Measurements from ENCODE around the gene SELENOK. TPM values are rescaled to one million over a fixed set of nuclear protein-coding genes. Genes with fewer than 3 reads are reported as not detected.
A peak's percentile ranks its signal among the peaks of the same experiment; 100 is the strongest.

Gene SELENOK
- 20.3 and 37.0 TPM in 2 replicates for polyA plus RNA-seq (2011; rRNA removed)
- polyA minus RNA-seq (2011; rRNA and poly(A)+ RNA removed) = 4.4 and 5.5 TPM in 2 replicates

DNA sequence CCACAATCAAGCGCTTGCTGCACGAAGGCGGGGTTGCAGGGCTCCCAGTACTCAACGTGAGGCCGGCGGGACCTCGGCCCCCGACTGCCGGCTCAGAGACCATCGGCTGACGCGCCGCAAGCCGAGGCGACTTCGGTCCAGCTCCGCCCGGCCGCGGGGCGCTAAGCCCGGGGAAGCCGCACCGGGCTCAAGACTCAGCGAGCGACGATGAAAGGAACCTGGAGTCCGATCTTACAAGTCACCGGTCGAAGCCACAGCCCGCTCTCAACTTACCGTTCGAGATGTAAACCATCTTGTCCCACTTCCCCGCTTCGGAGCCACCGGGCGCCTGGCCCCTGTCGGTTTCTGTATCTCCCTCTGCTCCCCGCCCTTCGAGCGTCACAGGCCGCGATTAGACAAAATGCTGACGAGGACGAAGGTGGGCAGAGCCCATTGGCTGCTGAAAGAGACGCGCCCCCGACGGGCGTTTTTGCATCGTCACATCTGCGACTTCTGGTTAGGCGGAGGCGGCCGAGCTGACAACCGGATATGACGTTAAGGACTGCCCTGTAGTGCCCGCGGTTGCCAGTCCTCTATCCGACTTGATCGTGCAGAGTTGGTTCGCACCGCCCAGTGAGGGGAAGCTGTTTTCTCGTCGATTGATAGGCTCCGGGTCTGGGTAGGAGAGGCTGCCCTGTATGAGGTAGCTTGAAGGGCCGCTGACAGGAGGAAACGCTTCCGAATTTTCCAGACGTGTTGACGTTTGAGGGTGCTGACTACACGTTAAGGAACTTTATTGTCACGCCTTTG, at the start of gene SELENOK:
SELENOK (minus strand) TSS at position 363 of the 789 bp plus-strand sequence.
- H3K36me3 ChIP-seq (ENCODE audit: control insufficient read depth, insufficient read depth, low read length) = no peaks in the 10 kb centered on the region
- H3K27me3 ChIP-seq (ENCODE audit: control insufficient read depth, insufficient read depth, low read length) = peaks cover 4% of the 10 kb centered on the region; the same call in 1 of the 2 replicates
- ChIA-PET CTCF (interaction anchor here (0.6 kb wide), 1 partner anchor 30 kb away, joined by 3 read pairs; no protein-coding TSS in a partner anchor), POLR2A (interaction anchor here (0.6 kb wide), 1 partner anchor 45 kb away, joined by 9 read pairs; no protein-coding TSS in a partner anchor)
- DNase-seq (ENCODE audit: low read depth) = peak; percentile 92
- TF ChIP-seq, protein P1, sequence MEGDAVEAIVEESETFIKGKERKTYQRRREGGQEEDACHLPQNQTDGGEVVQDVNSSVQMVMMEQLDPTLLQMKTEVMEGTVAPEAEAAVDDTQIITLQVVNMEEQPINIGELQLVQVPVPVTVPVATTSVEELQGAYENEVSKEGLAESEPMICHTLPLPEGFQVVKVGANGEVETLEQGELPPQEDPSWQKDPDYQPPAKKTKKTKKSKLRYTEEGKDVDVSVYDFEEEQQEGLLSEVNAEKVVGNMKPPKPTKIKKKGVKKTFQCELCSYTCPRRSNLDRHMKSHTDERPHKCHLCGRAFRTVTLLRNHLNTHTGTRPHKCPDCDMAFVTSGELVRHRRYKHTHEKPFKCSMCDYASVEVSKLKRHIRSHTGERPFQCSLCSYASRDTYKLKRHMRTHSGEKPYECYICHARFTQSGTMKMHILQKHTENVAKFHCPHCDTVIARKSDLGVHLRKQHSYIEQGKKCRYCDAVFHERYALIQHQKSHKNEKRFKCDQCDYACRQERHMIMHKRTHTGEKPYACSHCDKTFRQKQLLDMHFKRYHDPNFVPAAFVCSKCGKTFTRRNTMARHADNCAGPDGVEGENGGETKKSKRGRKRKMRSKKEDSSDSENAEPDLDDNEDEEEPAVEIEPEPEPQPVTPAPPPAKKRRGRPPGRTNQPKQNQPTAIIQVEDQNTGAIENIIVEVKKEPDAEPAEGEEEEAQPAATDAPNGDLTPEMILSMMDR (IDR thresholded peaks at IDR 0.05; ENCODE audit: insufficient read depth, low read depth, low read length) = no peak
- peak within 1 kb of the TSS; percentile 84 for H3K4me3 ChIP-seq (ENCODE audit: low read depth, low read length)

DNA sequence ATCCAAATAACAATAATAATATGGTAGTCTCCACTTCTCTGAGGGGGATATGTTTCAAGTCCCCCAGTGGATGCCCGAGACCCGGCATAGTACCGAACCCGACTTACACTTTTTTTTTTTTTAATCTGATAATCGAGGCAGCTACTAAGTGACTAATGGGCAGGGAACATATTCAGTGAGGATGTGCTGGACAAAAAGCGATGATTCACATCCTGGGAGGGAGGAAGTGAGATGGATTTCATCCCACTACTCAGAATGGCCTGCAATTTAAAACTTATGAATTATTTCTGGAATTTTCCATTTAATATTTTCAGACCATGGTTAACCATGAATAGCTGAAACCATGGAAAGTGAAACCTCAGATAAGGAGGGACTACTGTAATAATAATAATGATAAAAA, 49.5 kb upstream of the SELENOK start:
- DNase-seq (ENCODE audit: low read depth) = no peak
- Histone ChIP-seq H3K4me3 (ENCODE audit: low read depth, low read length) (no peak overlapping the region), H3K36me3 (ENCODE audit: control insufficient read depth, insufficient read depth, low read length) (no peaks in the 10 kb centered on the region), H3K27me3 (ENCODE audit: control insufficient read depth, insufficient read depth, low read length) (0 out of 2 replicates have a peak, but pooled peaks cover 2% of the 10 kb centered on the region)
- TF ChIP-seq, protein P1 (IDR thresholded peaks at IDR 0.05; ENCODE audit: insufficient read depth, low read depth, low read length) = no peak
- POLR2A ChIA-PET = no interaction called here
- CTCF ChIA-PET = interaction anchor here (0.7 kb wide), 1 partner anchor 10 kb away, joined by 3 read pairs; no protein-coding TSS in a partner anchor

DNA sequence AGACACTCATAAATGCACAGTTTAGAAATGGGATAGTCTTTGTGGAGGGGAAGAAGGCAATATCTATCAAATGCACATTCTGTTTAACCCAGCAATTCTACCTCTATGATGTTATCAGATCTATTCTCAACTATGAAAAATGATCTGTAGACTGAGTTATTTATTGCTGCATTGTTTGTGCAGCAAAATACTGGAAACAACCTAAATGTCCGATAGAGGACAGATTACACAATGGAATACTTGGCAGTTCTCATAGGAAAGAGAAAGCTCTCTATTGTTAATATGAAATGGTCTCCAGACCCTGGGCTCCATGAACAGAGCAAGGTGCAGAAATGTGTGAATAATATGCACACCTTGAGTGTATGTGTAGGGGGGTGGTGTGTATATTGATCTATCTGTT, 49.0 kb upstream of the SELENOK start:
- no peak for DNase-seq (ENCODE audit: low read depth)
- Histone ChIP-seq H3K4me3 (ENCODE audit: low read depth, low read length) (no peak overlapping the region), H3K36me3 (ENCODE audit: control insufficient read depth, insufficient read depth, low read length) (no peaks in the 10 kb centered on the region), H3K27me3 (ENCODE audit: control insufficient read depth, insufficient read depth, low read length) (0 out of 2 replicates have a peak, but pooled peaks cover 2% of the 10 kb centered on the region)
- POLR2A ChIA-PET = no interaction called here
- CTCF ChIA-PET = no interaction called here
- TF ChIP-seq, protein P1 (IDR thresholded peaks at IDR 0.05; ENCODE audit: insufficient read depth, low read depth, low read length) = no peak

DNA sequence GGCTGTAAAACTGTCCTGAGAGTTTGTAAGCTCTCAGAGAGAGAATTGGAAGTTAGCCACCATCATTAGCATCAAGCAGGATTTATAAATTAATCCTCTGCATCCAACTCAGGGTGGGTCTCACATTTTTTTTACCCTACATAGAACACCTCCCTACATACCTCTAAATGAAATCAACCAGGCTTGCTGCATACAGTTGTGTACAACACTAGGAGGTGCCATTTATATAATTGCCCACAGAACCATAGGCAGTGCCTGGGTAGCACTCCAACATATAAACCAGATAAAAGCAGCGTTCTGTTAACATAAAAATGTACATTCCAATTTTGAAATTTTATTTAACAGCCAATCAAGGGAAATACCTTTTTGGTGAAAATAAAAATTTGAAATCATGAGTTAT, 48.2 kb upstream of the SELENOK start:
- DNase-seq (ENCODE audit: low read depth) = no peak
- CTCF ChIA-PET = interaction anchor here (0.9 to 2.6 kb wide), 4 partner anchors 11 to 1785 kb away, joined by 3 to 23 read pairs (median 4); no protein-coding TSS in a partner anchor
- H3K4me3 ChIP-seq (ENCODE audit: low read depth, low read length) = no peak overlapping the region
- POLR2A ChIA-PET = interaction anchor here (0.6 kb wide), 1 partner anchor 276 kb away, joined by 3 read pairs; no protein-coding TSS in a partner anchor
- H3K27me3 ChIP-seq (ENCODE audit: control insufficient read depth, insufficient read depth, low read length) = 0 out of 2 replicates have a peak, but pooled peaks cover 2% of the 10 kb centered on the region
- TF ChIP-seq, protein P1 (IDR thresholded peaks at IDR 0.05; ENCODE audit: insufficient read depth, low read depth, low read length) = no peak
- H3K36me3 ChIP-seq (ENCODE audit: control insufficient read depth, insufficient read depth, low read length) = no peaks in the 10 kb centered on the region

DNA sequence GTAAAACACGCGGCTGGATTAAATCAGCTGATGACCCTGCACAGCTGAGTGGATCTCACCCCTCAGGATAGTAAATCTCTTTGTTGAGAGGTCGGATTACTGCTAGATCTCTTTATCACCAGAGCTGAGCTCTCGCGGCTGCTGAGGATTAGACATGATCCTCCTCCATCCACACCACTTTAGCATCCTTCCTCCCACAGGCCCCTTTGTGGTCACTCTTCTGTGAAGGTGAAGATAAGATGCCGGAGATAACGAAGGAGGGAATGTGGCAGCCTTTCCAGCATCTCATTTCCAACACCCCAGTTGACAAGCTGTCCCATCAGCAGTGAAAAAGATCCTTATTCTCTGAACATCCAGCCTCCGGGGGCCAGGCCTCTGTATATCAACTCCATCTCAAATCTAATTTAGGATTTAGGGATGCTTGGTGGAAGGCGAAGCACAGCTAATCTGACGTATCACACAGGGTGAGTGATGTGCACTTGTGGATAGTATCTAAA, 47.5 kb upstream of the SELENOK start:
- Histone ChIP-seq H3K36me3 (ENCODE audit: control insufficient read depth, insufficient read depth, low read length) (no peaks in the 10 kb centered on the region), H3K4me3 (ENCODE audit: low read depth, low read length) (no peak overlapping the region), H3K27me3 (ENCODE audit: control insufficient read depth, insufficient read depth, low read length) (0 out of 2 replicates have a peak, but pooled peaks cover 2% of the 10 kb centered on the region)
- ChIA-PET POLR2A (no interaction called here), CTCF (interaction anchor here (0.6 to 2.6 kb wide), 17 partner anchors 10 to 1808 kb away, joined by 3 to 23 read pairs (median 3); no protein-coding TSS in a partner anchor)
- DNase-seq (ENCODE audit: low read depth) = no peak
- TF ChIP-seq, protein P1 (IDR thresholded peaks at IDR 0.05; ENCODE audit: insufficient read depth, low read depth, low read length) = no peak

Data from BJ (cell line).